Measurements from ENCODE around the gene OSM.

OSM gene

GRCh38 chr22:30308518-30309230, 42.0 kb upstream of the OSM start (continued):
- TF ChIP-seq ZNF514 (tag by site-specific recombination; IDR thresholded peaks at IDR 0.05) (no peak), ATF2 (tag by site-specific recombination; IDR thresholded peaks at IDR 0.05; ENCODE audit: low read depth) (peak; percentile 72), ZNF560 (tag by site-specific recombination; IDR thresholded peaks at IDR 0.05; ENCODE audit: borderline replicate concordance) (no peak), TSHZ1 (tag by site-specific recombination; IDR thresholded peaks at IDR 0.05; ENCODE audit: borderline replicate concordance) (no peak), ZSCAN18 (tag by site-specific recombination; IDR thresholded peaks at IDR 0.05) (no peak), ZNF837 (tag by site-specific recombination; IDR thresholded peaks at IDR 0.05) (no peak)

GRCh38 chr22:30308093-30308492, 41.4 kb upstream of the OSM start:
- no peak overlapping the region for H3K4me3 ChIP-seq (ENCODE audit: low read depth, low read length)
- no peak overlapping the region for H3K27ac ChIP-seq (ENCODE audit: extremely low read depth, low read depth, low read length)
- ChIA-PET POLR2A (interaction anchor here (0.8 to 1.7 kb wide), 2 partner anchors 19 to 49 kb away, joined by 3 to 6 read pairs; partner anchors contain the start of genes CCDC157, SF3A1 and TBC1D10A), CTCF (interaction anchor here (0.7 to 2.1 kb wide), 3 partner anchors 19 to 692 kb away, joined by 3 to 7 read pairs (median 3); partner anchors contain the start of gene CASTOR1)
- H3K9me3 ChIP-seq (ENCODE audit: control insufficient read depth, insufficient read depth, low read depth, low read length) = no peaks in the 10 kb centered on the region
- peaks cover 0 to 17% of the 10 kb centered on the region in 2 experiments; a peak in 1 of 3 replicates for H3K36me3 ChIP-seq (ENCODE audit: control insufficient read depth in 2 of 2, insufficient read depth in 1 of 2, low read length in 2 of 2)
- no peaks in the 10 kb centered on the region for H3K4me1 ChIP-seq (ENCODE audit: control insufficient read depth, insufficient read depth, low read length)
- TF ChIP-seq ZNF514 (tag by site-specific recombination; IDR thresholded peaks at IDR 0.05) (no peak), GFI1B (tag by site-specific recombination; IDR thresholded peaks at IDR 0.05) (no peak), ZNF585B (tag by site-specific recombination; IDR thresholded peaks at IDR 0.05) (no peak), ZNF362 (tag by site-specific recombination; IDR thresholded peaks at IDR 0.05) (no peak), ZBTB44 (tag by site-specific recombination; IDR thresholded peaks at IDR 0.05) (peak; percentile 97), ZNF660 (tag by site-specific recombination; IDR thresholded peaks at IDR 0.05) (no peak), ZNF223 (tag by site-specific recombination; IDR thresholded peaks at IDR 0.05) (no peak), REST (tag by site-specific recombination; IDR thresholded peaks at IDR 0.05) (no peak), ZNF692 (tag by site-specific recombination; IDR thresholded peaks at IDR 0.05) (no peak), SP7 (tag by site-specific recombination; IDR thresholded peaks at IDR 0.05) (no peak), ZNF404 (tag by site-specific recombination; IDR thresholded peaks at IDR 0.05) (no peak), ZBTB26 (tag by site-specific recombination; optimal IDR thresholded peaks at IDR 0.05) (no peak), ZNF837 (tag by site-specific recombination; IDR thresholded peaks at IDR 0.05) (no peak), SCRT2 (tag by site-specific recombination; IDR thresholded peaks at IDR 0.05) (no peak), ZNF600 (tag by site-specific recombination; IDR thresholded peaks at IDR 0.05) (no peak)
